LNCaP clone FGC (cell line): ENCODE data around the gene IL6ST.

ENCODE experiments used
- DNase-seq: peaks from one replicate; pipeline ENCODE4 v3.0.0-alpha.2; 2011; ENCODE audit warnings: low read depth
- H3K4me3 ChIP-seq: 2 replicates; pipeline ENCODE4 v1.5.1; 2011; ENCODE audit warnings: mild to moderate bottlenecking, low read depth, low read length, control low read depth
- CTCF ChIP-seq: IDR thresholded peaks from 2 replicates; pipeline ENCODE4 v1.5.1; 2012; ENCODE audit warnings: mild to moderate bottlenecking; ENCODE audit not compliant: control insufficient read depth, insufficient read depth; ENCODE audit errors: extremely low read depth

IL6ST gene

GRCh38 chr5:55885359-55885758 lies 109.4 kb downstream of the IL6ST start:
- DNase-seq, result no peak
- no peak overlapping the region for H3K4me3 ChIP-seq
- TF ChIP-seq CTCF, result no peak
